HFF-Myc (cell line): ENCODE results near the gene ZNF107.

Experiments
- DNase-seq: peaks from one replicate; pipeline ENCODE4 v3.0.0-alpha.2; 2011; ENCODE audit warnings: low read depth; ENCODE audit errors: extremely low read depth
- H3K4me3 ChIP-seq: replicated peaks from 2 replicates; pipeline ENCODE4 v1.5.1; 2011; ENCODE audit warnings: low read depth, mild to moderate bottlenecking, control low read depth, low read length
- TF ChIP-seq, protein P1 (sequence below): IDR thresholded peaks from 2 replicates; pipeline ENCODE4 v1.5.1; 2012; ENCODE audit warnings: mild to moderate bottlenecking, low read depth, low read length, control low read depth; ENCODE audit errors: missing control alignments

ZNF107 gene

GRCh38 chr7:64636386-64636785 lies 29.5 kb upstream of the ZNF107 start:
- TF ChIP-seq, protein P1, sequence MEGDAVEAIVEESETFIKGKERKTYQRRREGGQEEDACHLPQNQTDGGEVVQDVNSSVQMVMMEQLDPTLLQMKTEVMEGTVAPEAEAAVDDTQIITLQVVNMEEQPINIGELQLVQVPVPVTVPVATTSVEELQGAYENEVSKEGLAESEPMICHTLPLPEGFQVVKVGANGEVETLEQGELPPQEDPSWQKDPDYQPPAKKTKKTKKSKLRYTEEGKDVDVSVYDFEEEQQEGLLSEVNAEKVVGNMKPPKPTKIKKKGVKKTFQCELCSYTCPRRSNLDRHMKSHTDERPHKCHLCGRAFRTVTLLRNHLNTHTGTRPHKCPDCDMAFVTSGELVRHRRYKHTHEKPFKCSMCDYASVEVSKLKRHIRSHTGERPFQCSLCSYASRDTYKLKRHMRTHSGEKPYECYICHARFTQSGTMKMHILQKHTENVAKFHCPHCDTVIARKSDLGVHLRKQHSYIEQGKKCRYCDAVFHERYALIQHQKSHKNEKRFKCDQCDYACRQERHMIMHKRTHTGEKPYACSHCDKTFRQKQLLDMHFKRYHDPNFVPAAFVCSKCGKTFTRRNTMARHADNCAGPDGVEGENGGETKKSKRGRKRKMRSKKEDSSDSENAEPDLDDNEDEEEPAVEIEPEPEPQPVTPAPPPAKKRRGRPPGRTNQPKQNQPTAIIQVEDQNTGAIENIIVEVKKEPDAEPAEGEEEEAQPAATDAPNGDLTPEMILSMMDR, result no peak
- H3K4me3 ChIP-seq, result no peak overlapping the region
- DNase-seq, result no peak

- no peak for DNase-seq
- H3K4me3 ChIP-seq, result no peak overlapping the region
- TF ChIP-seq, protein P1, result no peak
Observed at GRCh38 chr7:64637521-64638445, 28.1 kb upstream of the ZNF107 start.

- TF ChIP-seq, protein P1, result no peak
- DNase-seq, result no peak
- no peak overlapping the region for H3K4me3 ChIP-seq
Observed at GRCh38 chr7:64638822-64639221, 27.1 kb upstream of the ZNF107 start.

DNA sequence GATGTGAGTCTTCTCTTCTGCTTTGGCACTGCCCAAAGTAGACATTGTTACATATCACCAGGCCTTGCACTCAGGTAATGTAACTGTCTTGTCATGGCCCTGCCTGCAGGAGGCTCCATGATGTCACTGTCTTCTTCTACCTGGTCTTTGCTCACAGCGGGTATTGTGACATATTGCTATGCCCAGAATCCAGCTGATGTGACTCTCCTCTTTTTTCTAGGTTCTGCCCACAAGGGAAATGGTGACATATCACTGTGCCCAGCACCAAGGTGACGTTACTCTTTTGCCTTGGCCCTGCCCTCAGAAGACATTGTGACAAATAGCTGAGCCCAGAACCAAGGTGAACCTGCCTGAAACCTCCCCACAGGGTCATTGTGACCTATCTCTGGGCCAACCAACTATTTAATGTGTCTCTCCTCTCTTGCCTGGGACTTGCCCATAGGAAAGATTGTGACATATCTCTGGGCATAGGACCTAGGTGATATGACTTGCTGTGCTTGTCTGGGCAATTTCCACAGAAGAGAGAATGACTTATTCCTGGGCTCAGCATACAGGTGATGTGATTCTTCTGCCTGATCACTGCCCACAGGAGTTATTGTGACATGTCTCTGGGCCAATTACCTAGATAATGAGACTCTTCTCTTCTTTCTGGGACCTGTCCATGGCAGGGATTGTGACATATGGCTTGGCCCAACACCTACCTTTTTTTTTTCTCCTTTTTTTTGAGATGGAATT lies 26.5 kb upstream of the ZNF107 start:
- TF ChIP-seq, protein P1, result no peak
- DNase-seq, result no peak
- H3K4me3 ChIP-seq, result no peak overlapping the region

- no peak for DNase-seq
- TF ChIP-seq, protein P1, result no peak
- no peak overlapping the region for H3K4me3 ChIP-seq
Observed at GRCh38 chr7:64640504-64640903, 25.4 kb upstream of the ZNF107 start.

GRCh38 chr7:64642046-64642445 lies 23.9 kb upstream of the ZNF107 start:
- DNase-seq, result no peak

More at GRCh38 chr7:64642046-64642445, 23.9 kb upstream of the ZNF107 start:
- no peak overlapping the region for H3K4me3 ChIP-seq
- TF ChIP-seq, protein P1, result no peak
